SK-N-SH treated with all-trans-retinoic acid at 6 μM for 48 hours (cell line): ENCODE results near the gene ANKRD13A.
"Not testable (repeated sequence)": the region's sequence is repeated elsewhere in the genome, so short reads cannot be mapped to it uniquely, and the experiment has no call there.

Experiments used
- CREB5 ChIP-seq: fragments of 250-450 bp; sonication (Bioruptor Pico); IDR thresholded peaks from 2 replicates; pipeline ENCODE4 v1.5.1; 2020; ENCODE audit warnings: low read depth, mild to moderate bottlenecking, moderate library complexity
- POU6F1 ChIP-seq: fragments of 250-450 bp; sonication (Bioruptor Pico); IDR thresholded peaks from 2 replicates; pipeline ENCODE4 v1.8.0; 2021; ENCODE audit warnings: low read depth, mild to moderate bottlenecking, moderate library complexity, borderline replicate concordance
- TSHZ2 ChIP-seq: fragments of 250-450 bp; sonication (Bioruptor Pico); IDR thresholded peaks from 2 replicates; pipeline ENCODE4 v1.5.0; 2020; ENCODE audit warnings: mild to moderate bottlenecking, moderate library complexity
- ZFP3 ChIP-seq: fragments of 250-450 bp; sonication (Bioruptor Pico); IDR thresholded peaks from 2 replicates; pipeline ENCODE4 v1.5.0; 2020; ENCODE audit warnings: mild to moderate bottlenecking, moderate library complexity
- ZFP30 ChIP-seq: fragments of 450-650 bp; formaldehyde crosslinking; IDR thresholded peaks from 2 replicates; pipeline ENCODE4 v1.5.0; 2022; ENCODE audit warnings: mild to moderate bottlenecking, moderate library complexity
- ZNF8 ChIP-seq: fragments of 450-650 bp; formaldehyde crosslinking; IDR thresholded peaks from 2 replicates; pipeline ENCODE4 v1.5.0; 2020; ENCODE audit warnings: mild to moderate bottlenecking, moderate library complexity

GRCh38 chr12:110056643-110057042, 57.4 kb downstream of the ANKRD13A start:
- TF ChIP-seq ZFP3 (CRISPR knock-in tag); TSHZ2; ZNF8 (CRISPR knock-in tag); ZFP30 (CRISPR knock-in tag); POU6F1; CREB5 (CRISPR knock-in tag): not testable (repeated sequence)
